Tibial nerve (tissue), 4 donors: ENCODE data around the gene TRMT44.

ENCODE experiments used
- EP300 ChIP-seq, 2 donors: sonication (generic); formaldehyde crosslinking; IDR thresholded peaks; one replicate each; pipeline ENCODE4 v1.6.1; 2017; ENCODE audit warnings: antibody characterized with exemption in 2 of 2, mild to moderate bottlenecking in 1 of 2
- POLR2A ChIP-seq, 2 donors: fragments of 450-650 bp; IDR thresholded peaks; one replicate each; pipeline ENCODE4 v1.6.1; 2017; ENCODE audit warnings: antibody characterized with exemption in 2 of 2, mild to moderate bottlenecking in 2 of 2, moderate library complexity in 2 of 2
- TF ChIP-seq, protein P1 (sequence below), 5 experiments: fragments of 200-600 bp in 3 of 5; fragments of 450-650 bp in 2 of 5; sonication (generic) in 3 of 5; IDR thresholded peaks; one replicate each; pipeline ENCODE4 v1.5.1; 2016 to 2019; ENCODE audit warnings: antibody characterized with exemption in 5 of 5, mild to moderate bottlenecking in 3 of 5, moderate library complexity in 2 of 5

DNA sequence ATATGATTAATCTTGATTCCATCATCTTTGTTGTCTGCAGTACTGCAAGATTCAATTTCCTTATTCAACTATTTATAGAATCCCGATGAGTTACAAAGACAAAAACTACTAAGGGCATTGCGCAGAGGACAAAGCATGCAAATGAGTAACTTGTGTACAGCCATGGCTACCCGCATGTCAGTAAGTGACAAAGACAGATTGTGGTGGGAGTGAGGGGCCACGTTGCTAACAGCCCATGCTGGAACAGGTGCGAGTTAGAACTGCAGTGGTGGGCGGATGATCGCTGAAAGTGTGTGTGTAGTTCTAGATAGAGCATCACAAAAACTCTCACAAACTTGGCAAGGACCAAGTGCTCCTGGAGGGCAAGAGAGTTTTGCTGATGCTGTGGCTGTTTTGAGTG is 49.5 kb upstream of the TRMT44 start:
- TF ChIP-seq, protein P1, sequence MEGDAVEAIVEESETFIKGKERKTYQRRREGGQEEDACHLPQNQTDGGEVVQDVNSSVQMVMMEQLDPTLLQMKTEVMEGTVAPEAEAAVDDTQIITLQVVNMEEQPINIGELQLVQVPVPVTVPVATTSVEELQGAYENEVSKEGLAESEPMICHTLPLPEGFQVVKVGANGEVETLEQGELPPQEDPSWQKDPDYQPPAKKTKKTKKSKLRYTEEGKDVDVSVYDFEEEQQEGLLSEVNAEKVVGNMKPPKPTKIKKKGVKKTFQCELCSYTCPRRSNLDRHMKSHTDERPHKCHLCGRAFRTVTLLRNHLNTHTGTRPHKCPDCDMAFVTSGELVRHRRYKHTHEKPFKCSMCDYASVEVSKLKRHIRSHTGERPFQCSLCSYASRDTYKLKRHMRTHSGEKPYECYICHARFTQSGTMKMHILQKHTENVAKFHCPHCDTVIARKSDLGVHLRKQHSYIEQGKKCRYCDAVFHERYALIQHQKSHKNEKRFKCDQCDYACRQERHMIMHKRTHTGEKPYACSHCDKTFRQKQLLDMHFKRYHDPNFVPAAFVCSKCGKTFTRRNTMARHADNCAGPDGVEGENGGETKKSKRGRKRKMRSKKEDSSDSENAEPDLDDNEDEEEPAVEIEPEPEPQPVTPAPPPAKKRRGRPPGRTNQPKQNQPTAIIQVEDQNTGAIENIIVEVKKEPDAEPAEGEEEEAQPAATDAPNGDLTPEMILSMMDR (IDR thresholded peaks at IDR 0.05) = no peak
- TF ChIP-seq POLR2A (IDR thresholded peaks at IDR 0.05) (no peak), EP300 (IDR thresholded peaks at IDR 0.05) (no peak)
